Stimulated activated CD4-positive, alpha-beta T cell treated with anti-CD3 and anti-CD28 coated beads, TNF-alpha, amount 100 ng/mL, for 1 hour (primary cell): ENCODE measurements around the gene ANKRD49.
A peak's percentile ranks its signal among the peaks of the same experiment; 100 is the strongest.
"Not testable (repeated sequence)": the region's sequence is repeated elsewhere in the genome, so short reads cannot be mapped to it uniquely, and the experiment has no call there.

Experiments used
- DNase-seq, 3 donors: peaks; one replicate each; pipeline ENCODE4 v3.0.0-alpha.2; 2020; ENCODE audit warnings: low read depth in 3 of 3, low spot score in 1 of 3

The ANKRD49 gene

DNA sequence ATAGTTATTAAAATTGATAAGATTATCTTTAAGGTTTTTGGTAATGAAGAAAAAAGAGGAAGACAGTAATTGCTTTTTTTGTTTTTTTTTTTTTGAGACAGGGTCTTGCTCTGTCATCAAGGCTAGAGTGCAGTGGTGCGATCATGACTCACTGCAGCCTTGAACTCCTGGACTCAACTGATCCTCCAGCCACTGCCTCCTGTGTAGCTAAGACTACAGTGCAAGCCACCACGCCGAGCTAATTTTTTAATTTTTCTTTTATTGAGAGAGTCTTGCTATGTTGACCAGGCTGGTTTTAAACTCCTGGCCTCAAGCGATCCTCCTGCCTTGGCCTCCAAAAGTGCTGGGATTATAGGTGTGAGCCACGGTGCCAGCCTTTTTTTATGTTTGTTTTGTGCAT, 12.7 kb downstream of the ANKRD49 start:
- DNase-seq = not testable (repeated sequence)

DNA sequence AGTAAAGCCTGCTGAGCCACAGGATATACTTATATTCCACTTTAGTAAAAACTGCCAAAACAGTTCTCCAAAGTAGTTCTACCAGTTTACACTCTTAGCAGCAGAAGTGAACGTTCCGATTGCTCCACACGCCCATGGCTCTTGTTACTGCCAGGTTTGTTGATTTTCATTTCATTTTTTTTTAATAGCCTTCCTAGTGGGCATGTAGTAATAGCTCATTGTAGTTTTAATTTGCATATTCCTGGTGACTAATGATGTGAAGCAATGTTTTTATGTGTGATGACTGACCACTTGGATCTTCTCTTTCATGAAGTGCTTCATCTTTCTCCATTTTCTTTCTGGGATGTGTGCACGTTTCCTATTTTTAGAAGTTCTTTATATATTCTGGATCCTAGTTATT, 13.7 kb downstream of the ANKRD49 start:
- no peak for DNase-seq

DNA sequence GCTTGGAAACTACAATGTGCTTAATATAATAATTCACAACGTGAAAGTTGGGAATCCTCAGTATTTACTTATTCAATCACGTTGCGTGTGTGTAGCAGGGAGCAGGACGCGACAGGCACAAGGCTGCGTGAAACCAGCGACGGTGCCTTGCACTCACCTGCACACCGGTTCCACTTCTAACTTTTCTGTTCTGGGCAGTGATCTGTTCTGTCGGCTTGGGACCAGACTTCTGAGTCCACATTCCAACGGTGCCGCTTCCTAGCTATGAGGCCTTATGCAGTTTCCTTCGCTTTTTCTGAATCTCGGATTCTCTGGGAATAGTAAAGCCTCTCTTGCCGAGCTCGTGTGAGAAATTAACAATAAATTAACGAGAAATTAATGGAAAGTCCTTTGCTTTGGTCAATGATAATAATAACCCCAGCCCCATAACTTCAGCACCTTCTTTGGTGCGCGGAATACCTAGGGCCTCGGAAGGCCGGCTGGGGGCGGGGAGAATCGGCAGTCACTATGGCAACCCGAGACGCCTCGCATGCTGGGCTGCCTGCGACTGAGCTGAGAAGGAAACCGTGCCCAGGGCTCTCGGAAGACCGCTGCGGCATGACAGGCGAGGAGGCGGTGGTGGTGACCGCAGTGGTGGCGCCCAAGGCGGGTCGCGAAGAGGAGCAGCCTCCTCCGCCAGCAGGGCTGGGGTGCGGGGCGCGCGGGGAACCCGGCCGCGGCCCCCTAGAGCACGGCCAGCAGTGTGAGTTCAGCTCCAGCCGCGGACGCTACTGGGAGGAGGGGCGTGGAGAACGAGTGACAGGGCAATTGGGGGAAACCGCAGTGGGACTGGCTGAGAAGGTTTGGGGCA, 18.4 kb downstream of the ANKRD49 start, which contains the start of gene C11orf97:
TSS of gene C11orf97 (plus strand) at position 530 of the 850 bp plus-strand sequence. CDS start at position 598, 68 bp downstream.
- DNase-seq = peak in 2 of 3 donors; percentile 10 to 26

DNA sequence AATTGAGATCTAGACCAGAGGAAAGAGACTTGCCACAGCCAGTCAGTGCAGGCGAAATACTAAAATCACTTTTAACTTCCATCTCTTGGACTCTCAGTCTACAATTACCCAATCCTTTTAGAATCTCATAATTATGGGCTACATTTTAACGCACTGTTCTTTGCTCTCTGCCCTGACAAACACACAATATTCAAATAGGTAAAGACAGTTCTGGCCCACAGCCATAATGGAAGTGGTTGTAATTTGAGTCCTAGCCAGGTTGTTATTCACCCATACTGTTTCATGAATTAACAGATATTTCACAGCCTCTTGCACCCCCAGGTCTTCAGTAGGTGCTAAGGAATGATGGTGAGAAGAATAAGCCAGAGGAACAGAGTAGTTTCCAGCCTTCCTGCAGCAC, 19.3 kb downstream of the ANKRD49 start:
- DNase-seq = no peak

DNA sequence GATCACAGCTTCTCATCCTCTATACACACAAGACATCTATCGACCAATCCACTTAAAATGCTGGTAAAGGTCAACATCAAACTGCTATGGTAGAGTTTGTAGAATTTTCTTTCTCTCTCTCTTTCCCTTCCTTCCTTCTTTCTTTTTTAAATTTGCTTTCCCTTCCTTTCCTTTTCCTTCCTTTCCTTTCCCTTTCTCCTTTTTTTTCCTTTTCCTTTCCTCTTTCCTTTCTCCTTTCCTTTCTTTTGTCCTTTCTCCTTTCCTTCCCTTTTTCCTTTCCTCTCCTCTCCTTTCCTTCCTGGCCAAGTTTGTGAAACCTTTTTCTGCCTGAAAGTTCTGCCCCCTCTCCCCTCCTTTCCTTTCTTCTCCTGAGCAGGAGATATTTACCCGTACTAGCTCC, 21.6 kb downstream of the ANKRD49 start:
- no peak for DNase-seq

DNA sequence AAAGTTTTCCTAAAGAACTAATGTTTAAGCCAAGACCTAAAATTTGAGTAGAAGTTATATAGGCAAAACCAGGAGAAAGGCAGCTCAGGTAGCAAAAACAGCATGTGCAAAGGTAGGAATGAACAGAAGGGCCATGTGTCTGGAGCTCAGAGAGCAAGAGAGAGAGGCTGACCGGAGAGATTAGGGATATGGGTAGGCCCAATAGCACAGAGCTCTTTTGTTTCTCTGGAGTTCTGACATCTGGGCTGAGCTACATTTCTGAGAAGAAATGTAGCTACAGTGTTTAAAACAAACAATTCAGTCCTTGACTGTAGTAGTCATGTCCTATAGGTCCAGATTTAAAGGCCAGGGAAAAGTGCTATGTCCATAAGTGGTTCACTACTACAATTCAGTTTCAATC, 22.9 kb downstream of the ANKRD49 start:
- no peak for DNase-seq

DNA sequence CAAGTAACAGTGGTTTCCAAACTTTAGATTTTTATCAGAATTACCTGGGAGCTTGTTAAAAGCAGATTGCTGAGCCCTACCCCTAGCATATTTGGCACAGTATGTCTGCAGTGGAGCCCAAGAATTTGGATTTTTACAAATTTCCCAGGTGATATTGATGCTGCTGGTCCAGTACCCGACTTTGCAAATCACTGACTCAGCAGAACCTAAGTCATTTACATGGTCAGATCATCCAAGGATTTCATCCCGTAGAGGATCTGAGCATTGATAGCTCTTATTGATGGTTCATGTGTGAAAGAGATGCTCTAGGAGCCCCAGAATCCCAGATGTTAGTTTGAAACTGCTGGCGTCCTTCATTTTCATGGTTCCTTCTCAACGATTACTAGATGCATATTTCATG, 24.5 kb downstream of the ANKRD49 start:
- DNase-seq = no peak

DNA sequence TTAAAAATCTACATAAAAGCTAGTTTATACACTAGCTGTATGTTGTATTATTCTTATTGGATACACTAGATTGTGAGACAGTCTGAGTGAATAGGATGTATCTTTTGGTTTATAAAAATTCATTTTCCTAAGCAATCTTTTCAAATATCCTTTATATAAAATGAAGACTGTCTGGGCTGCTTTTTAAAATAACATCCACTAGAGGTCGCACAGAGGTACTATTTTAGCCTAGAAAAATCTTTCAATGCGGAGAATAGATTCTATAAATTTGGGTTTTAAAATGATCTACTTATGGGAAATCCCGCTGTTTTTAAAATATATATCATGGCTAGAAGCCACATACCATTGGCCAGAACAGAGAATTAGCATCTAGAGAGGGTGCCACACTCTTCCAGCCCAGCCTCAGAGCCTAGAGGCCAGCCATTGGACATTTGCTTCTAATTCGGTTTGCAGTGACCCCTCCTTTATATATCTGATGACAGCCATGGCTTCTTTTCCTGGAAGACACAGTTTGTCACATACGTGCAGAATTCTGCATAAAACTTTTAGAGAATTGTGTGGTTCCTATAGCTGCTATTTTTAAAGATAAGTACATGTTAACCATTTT, 25.8 kb downstream of the ANKRD49 start:
- no peak for DNase-seq

DNA sequence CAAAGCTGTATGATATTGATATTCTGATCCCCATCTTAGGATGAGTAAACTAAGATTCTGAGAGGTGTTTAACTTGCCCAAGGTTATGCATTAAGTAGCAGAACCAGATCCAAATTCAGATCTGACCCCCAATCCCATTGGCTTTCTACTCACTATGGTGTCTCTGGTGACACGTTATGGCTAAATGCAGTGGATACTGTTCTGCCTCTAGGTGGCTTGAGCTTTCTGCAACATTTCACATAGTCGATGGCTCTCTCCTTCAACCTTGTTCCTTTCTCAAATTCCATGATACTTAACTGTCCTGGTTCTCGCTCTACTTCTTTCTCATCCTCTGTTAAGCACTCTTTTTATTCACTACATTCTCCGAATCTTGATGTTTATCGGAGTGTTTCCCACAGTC, 27.9 kb downstream of the ANKRD49 start:
- DNase-seq = no peak

DNA sequence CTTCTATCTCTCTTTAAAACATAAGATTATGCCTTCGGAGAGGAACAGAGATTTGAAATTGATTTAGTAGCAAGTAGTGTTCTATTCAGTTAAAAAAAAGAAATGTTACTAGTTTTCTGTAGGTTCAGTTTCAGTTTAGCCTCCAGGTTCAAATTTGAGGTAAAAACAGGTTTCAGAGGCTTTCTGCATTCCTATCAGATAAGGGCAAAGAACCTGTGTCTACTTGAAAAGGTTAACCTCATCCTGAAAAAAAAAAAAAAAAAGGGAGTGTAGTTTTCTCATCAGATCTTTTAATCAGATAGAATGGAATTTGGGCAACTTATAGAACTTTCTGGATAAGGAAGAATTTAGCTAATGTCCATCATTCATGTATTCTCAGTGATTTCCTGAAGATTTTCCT, 30.6 kb downstream of the ANKRD49 start:
- no peak for DNase-seq

DNA sequence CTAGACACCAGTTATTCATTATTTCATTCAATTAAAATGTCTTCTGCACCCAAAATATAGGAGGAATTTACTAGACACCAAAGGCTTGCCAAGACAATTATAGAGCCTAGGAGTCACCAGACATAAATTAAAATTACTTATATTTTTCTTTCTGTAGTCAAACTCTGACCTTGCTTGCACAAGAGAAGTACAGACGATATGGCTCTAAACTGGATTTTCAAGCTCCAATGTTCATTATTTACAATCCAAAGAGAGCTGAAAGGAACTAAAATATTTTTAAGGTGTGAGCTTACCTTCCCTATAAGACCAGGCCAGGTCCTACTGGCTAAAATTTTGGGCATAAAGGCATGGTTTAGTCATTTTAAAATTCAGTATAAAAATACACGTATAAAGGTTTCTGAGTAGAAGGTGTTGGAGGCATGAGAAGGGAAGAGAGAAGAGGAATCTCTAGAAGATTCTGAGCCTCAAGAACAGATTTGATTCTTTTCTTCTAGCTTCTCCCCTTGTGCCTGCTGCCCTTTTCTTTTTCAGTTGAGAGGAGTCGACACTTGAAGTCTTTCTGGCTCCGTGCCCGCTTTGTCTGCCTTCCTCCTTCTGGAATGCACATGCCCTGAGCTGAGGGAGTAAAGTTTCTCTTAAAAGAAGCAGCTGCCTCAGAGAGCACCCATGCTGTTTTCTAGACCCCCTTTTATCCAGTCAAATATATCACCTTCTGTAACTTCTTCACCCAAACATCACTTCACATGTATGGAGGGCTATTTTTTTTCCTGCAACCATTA, 32.0 kb downstream of the ANKRD49 start:
- DNase-seq = no peak

DNA sequence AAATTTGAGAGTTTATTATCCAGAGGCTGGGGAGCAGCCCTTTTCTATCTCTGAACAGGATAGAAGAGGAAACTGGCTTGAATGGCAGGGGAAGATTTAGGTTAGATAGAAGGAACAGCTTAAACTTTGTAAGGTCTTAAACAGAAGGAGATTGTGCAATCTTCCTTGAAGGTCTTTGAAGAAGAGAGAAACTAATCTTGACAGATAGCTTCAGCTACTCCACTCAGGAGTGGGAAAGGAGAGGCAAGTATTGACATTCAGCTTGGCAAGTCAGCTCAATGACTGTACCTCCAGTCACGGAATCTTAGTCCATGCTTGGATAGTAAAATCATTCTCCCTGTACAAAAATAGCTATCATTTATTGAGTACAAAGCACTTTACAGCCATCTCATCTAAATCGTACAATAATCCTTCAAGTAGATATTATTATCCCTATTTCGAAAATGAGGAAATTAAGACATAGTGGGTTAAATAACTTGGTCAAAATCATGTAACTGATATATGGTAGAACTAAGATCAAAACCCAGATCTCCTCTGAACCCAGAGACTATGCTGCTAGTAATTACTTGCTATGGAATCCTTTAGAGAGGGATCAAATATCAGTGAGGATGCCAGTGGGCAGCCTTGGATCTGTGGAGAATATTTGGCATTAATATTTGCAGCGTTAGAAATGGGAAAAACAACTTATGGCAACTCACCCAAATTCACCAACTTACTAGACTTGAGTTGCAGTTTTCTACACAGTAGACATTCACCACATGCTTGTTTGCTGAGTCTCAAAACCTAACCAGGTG, 33.1 kb downstream of the ANKRD49 start:
- no peak for DNase-seq

DNA sequence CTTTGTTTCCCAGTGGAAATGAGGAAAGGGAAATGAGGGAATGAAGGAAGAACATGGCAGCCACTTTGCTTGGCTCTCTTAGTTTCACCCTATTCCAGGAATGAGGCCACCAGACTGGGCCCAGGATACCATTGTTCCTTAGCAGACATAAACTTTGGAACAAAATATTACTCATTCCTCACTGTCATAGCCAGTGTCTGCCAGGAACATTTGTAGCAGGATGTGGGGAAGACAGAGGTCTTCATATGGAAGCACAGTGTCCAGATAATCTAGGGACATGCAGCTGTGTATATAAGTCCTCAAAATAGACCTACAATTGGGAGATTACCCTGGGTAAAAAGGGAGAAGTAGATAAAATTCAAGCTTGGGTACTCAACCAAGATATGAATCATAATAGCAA, 34.8 kb downstream of the ANKRD49 start:
- DNase-seq = no peak

DNA sequence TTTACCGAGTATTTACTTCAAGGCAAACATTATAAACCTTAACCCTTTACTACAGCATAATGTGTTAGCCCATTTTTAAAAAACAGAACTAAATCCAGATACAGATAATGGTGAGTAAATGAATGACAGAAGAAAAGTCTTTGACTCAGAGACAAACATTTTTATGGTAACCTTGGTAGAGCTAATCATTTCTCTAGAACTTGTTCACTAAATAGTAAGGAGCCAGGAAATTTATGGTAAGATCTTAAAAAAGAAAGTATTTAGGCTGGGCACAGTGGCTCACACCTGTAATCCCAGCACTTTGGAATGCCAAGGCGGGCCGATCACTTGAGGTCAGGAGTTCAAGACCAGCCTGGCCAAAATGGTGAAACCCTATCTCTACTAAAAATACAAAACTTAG, 38.4 kb downstream of the ANKRD49 start:
- DNase-seq = no peak

DNA sequence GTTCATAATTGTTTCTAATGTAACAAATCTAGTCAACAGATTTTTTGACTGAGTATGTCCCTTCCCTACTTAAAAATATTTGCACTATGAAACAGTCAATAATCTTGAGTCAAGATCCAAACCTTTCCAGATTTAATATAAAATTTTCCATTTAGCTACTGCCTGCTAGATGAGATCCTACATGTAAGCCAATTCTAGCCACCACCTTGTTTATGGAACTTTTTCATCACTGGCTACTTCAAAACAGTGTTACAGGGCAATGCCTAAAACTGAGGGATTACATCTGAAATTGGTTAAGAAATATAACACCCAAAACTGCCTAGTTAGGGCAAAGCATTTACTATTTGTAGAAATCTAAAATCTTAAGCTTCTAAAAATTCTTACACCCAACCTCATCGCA, 39.4 kb downstream of the ANKRD49 start:
- no peak for DNase-seq

DNA sequence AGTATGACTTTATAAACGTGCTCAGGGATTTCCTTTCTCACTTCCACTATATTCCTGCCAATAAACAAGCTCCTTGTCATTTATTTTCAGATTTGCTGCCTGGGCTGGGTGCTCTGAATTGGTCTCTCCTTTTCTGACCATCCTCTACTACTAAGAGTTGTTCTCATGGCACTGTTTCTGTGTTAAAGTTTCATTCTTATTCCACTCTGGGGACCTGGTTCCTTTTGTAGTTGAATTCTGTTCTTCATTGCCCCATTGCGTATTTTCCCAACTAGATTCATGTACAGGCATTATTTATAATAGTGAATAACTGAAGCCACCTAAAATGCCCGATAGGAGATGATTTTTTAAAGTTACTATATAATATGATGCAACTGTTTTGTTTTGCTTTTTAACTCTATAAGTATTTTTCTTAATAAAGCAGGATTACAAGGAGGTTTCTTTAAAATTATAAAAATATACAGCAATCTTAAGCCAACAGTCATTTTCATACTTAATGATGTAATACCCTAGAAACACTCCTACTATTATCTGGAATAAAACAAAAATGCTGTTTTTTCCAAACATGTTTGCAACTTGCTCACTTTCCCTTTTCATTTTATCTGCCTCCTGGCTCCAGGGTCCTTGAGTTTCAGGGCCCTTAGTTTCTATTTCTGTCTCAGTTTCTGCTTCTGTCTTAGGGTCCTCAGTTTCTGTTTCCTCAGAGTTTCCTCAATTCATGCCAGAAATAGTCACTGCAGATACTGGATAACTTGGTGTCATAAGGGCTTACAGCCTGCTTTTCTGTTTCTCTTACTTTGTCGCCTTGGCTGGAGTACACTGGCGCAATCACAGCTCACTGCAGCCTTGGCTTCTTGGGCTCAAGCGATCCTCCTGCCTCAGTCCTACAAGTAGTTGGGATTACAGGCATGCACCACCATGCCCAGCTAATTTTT, 40.2 kb downstream of the ANKRD49 start:
- DNase-seq = no peak

DNA sequence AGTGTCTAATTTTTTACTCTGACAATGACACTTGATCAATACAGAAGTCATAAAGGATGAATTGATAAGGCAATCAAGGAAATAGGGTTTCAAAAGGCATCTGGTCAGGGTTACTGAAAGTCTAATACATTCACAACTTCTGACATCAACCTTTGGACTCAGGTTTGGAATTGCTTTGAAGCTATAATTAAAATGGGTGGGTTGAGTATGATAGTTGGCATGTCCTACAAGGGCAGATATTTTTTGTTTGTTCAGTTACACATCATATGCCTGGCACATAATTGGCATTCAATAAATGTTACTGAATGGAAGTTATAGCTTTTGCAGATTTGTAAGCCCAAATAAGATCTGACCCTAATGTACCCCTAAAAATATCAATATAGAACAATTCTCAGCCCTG, 42.6 kb downstream of the ANKRD49 start:
- no peak for DNase-seq

DNA sequence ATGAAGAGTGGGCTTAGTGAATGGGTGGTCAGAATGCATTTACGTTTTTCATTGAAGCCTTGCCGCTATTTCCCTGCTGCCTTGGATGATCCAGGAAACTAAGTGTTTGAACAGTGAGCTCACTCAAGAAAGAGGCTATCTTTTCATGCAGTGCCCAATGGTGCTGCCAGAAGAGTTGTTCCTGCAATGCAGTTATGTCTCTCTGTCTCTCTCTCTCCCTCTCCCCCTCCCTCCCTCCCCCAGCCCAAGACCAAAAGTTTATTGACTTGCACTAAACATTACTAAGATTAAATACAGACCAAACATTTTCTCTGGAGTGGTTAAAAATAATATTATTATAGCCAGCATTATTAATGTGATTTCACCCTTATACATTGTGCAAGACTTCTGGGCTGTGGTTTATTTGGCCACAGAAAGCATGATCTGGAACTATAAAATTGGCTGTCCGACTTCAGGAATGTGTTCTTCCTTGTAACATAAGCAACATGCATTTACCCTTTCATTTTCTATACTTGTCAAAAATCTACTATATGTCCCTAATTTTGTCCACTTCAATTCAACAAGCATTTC, 43.3 kb downstream of the ANKRD49 start:
- no peak for DNase-seq

DNA sequence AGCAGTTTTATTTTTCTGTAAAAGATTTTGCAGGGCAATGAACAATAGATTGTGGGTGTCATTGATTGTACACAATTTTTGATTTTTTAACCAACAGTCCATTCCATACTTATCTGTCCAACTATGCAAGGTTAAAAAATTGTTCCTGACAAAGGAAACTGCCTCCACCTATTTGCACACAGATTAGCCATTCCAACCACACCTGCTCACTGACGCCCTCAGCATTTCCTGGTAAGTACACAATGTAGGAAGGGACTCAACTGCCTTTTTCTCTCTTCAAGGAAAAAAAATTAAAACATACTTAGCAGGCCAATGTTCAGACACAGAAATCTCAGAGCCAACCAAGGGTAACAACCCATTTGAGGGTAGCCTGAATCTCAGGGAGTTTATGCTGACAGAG, 45.6 kb downstream of the ANKRD49 start:
- DNase-seq = no peak
